Stimulated activated CD4-positive, alpha-beta T cell treated with anti-CD3 and anti-CD28 coated beads, Interleukin-1b, Interleukin-23, amount 100 ng/mL, for 48 hours (primary cell): ENCODE results near the gene HOXD9.
A peak's percentile ranks its signal among the peaks of the same experiment; 100 is the strongest.

Experiments
- DNase-seq: peaks from one replicate; pipeline ENCODE4 v3.0.0-alpha.2; 2020

HOXD9 gene

GRCh38 chr2:176126929-176127773 is 4.6 kb downstream of the HOXD9 start:
- DNase-seq, result peak; percentile 34

- DNase-seq, result no peak
Measured at GRCh38 chr2:176127774-176128072, 5.2 kb downstream of the HOXD9 start.

GRCh38 chr2:176128172-176128981 is 5.9 kb downstream of the HOXD9 start:
- DNase-seq, result no peak

DNA sequence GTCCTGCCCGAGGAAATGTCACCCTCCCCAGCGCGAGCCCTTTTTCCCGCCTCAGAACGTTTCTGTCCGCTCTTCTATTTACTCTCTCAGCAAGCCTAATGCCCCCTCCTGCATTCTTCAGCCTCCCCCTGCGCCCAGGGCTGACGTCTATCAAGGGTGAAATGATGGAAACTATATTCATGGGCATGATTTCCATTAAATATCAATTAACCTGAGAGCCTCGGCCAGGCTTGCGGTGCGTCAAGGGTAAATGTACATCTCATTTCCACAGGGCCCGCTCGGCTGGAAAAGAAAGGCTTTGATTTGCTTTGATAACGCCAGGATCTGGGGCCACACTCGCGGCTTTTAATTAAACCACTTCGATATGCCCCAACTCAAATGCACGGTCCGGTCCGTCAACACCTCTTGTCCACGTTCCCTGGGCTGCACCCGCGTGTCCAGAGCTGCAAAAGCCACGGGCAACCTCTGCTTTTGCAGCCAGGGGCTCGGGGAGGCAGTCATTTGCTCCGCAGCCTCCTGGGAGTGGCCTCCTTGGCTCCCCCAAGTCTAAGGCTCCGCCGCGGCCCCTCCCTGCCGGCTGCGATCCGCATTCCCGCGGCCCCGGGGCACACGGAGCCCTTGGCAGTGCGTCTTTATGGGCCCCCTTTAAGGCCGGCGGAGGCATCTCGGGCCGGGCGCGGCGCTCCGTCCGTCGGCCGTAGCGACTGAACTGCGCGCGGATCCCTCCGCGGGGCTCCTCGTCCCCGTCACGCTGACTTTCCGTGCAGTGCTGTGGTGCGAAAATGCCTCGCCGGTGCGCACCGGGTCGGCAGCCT is 6.7 kb downstream of the HOXD9 start, which contains the start of gene HOXD8:
Gene HOXD8 (plus strand): TSS at position 724 of the 815 bp plus-strand sequence. CDS start 662 bp downstream, outside the sequence.
- DNase-seq, result no peak

GRCh38 chr2:176129813-176130146 is 7.3 kb downstream of the HOXD9 start:
- DNase-seq, result no peak

- DNase-seq, result peak; percentile 25
Measured at GRCh38 chr2:176130147-176130956, 7.8 kb downstream of the HOXD9 start.

DNA sequence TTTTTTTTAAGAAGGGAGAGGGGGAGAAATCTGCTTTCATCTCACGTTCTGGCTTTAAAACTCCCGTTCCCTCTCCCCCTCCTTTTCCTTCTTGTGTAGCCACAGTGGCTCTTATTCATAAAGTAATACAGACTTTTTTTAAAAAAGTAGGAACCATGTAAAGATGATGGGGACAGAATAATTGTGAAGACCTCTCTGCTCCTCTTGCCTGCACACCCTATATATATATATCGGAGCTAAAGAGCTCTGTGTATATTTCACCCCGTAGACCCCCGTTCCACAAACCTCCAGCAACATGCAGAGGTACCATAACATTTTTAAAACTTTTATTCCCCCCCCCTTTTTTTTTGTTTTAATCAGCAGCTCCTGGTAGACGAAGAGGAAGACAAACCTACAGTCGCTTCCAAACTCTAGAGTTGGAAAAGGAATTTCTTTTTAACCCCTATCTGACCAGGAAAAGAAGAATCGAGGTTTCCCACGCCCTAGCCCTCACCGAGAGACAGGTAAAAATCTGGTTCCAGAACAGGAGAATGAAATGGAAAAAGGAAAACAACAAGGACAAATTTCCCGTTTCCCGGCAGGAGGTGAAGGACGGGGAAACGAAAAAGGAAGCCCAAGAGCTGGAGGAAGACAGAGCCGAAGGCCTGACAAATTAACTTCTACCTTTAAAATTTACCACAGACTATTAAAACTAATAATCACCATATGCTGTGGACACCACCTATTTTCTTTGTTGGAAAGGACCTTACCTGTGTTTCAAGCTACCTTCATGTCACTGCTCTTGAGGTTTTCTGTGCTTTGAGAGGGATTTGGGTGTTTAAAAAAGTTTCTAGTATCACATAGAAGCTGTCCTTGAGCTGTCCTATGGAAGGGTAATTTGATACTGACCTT is 8.7 kb downstream of the HOXD9 start:
- no peak for DNase-seq

DNA sequence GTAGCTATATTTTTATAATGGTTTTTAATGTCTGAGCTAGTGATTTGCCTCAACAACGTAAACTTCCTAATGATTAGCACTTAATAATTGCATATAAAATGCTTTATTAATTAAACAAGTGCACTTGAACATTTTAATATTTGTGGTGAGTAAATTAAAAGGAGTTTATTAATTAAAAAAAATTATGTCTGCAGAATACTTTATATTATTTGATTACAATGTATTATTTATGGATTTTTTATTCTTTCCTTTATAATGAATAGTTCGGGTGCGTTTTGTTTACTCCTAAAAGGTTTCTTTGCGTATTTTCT is 9.3 kb downstream of the HOXD9 start:
- DNase-seq, result no peak

GRCh38 chr2:176132205-176133171 is 10.0 kb downstream of the HOXD9 start:
- DNase-seq, result no peak

DNA sequence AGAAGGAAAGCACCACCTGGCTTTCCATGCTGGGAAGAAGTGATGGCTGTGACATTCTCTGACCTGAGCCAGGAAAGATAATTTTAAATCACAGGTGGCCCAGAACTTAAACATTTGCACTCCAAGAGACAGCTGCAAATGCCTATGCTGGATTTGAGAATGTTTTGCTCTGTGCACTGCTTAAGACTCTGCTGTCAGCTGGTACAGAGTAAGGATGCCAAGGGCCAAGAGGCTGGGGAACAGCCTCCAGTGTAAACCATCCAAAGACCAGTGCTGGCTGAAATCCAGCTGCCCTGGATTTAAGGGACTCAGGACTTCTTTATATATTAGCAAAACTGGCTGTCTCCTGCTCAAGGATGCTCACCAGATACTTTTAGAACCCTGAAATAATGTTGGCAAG is 10.9 kb downstream of the HOXD9 start:
- DNase-seq, result no peak

GRCh38 chr2:176134035-176134434 is 11.5 kb downstream of the HOXD9 start:
- DNase-seq, result no peak

DNA sequence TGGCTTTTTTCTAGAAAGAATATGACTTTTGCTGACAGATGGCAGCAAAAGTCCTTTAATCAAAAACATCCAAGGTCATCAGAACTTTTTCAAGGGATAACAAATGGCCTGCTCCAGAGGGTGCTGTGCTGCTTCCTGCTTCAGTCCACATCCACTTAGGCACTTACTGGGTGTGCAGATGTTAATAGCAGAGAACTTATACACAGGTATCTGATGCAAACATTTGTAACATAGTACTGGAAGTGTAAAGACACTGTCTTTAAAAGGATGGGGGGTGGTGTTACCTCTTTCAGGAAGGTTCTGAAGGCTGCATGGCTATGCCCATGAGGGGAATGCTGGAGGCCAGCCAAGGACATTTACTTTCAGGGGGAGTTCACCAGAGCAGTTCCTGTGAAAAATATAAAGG is 12.5 kb downstream of the HOXD9 start:
- DNase-seq, result no peak

DNA sequence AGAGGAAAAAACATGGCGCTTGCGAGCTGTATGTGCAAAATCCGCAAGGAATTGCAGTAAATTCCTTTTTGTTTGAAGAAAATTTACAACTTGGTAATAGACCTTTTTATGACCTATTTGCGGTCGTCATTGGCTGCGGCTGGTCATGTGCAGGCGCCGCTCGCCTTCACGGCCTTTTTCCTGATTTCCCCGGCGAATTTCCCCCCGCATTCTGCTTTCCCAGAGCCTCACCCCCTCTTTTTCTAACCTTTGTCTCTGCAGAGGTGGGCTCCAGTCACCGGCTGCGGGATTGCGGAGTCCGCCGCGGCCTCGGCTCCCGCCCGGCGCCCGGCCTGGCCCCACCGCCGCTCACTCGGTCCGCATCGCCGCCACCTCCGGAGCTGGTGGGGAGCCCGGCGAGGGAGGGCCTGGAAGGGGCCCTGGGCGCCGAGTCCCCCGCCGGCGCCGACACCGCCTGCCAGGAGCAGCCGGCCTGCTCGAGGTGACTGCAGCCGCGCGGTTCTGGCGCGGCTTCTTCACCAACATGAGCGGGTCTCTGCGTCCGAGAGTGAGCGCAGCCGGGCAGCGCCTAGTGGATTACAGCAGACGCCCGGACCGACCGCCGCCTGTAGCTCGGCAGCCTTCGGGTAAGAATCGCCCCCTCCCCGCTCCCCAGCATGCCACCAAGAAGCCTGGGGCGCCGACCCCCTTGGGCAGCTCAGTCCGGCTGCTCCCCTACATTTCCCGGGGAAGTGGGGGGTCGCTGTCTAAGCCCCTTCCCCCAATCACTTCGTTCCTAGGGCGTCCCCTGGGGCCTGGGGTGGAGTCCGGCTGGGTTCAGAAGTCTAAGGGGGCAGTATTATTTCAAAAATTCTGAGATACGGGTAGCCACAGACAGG is 14.1 kb downstream of the HOXD9 start:
- DNase-seq, result no peak

GRCh38 chr2:176137252-176137580 is 14.7 kb downstream of the HOXD9 start:
- DNase-seq, result no peak

DNA sequence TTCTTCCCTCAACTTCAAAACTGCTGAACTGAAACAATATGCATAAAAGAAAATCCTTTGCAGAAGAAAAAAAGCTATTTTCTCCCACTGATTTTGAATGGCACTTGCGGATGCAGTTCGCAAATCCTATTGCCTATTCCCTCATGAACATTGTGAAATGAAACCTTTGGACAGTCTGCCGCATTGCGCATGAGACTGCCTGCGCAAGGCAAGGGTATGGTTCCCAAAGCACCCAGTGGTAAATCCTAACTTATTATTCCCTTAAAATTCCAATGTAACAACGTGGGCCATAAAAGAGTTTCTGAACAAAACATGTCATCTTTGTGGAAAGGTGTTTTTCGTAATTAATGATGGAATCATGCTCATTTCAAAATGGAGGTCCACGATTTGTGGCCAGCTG is 15.4 kb downstream of the HOXD9 start:
- DNase-seq, result no peak

GRCh38 chr2:176138526-176138922 is 16.0 kb downstream of the HOXD9 start:
- DNase-seq, result no peak

DNA sequence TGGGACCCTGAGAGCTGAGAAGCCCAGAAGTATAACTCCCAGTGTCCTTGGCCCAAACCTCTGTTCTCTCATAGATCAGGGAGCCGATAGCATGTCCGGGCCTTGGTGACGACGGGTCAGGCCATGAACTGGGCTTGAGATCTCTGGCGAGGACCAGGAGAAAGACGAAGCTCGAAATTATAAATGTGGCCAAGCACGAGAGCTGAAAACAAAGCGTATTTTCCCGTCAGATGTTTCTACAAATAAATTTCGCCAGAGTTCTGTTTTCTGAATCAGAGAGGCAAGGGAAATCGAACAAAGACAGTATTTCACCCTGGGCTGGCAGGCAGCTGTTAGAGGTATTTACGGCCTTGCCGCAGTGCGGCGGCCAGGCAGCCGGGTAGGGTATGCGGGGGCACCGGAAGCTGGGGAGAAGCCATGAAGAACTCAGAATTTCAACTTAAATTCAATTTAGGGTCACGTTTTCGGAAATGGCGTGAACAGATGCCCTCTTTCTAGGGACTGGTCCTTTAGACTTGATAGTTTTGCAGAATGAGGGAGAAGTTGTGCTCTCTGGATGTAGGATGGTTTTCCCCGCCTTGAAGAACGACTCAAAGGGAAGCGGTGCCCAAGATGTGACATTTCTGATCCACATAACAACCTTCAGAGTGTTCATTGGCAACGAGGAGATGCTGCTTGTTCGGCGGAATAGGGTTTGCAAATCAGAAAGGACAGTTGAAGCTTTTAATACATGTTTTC is 16.6 kb downstream of the HOXD9 start:
- DNase-seq, result no peak

DNA sequence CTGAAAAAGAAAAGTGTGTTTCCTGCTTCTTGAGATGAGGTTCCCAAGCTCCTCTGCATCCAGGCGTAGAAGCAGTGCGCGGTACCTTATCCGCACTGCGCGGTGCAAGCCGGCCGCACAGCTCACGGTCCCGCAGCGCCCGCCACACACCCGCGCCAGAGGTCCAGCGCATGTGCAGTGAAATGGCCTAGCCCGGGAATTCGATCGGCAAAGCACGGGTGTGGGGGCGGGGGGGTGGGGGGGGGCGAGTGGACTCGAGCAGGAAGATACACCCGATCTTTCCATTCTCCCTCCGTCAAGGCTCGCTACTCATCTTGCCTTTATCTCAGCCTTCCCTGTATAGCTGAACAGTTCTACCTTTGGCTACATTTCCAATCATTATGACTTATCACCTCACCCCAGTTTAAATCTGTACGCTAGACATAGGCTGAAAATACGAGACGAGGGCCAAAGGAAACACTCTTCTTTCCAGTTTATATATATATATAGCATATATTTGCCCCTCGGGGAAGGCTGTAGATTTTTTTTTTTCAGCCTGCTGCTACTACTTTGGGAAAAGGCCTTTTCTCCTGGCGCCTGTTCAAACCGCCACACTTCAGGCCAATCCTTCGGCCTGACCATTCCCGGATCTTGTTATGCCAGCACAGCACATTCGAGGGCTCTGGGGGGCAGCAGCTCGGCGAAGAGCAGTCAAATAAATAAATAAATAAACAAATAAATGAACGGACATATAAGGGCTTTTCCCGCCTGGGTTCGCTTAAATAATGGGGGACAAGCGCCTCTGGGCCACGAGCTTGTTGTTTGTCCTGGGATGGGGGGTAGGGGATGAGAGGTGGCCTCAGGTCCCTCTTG is 17.4 kb downstream of the HOXD9 start:
- no peak for DNase-seq
